K562 (cell line): ENCODE data around the gene SLC7A6. TPM values are rescaled to one million over a fixed set of nuclear protein-coding genes. Genes with fewer than 3 reads are reported as not detected.

Experiments
- ATF7 ChIP-seq: fragments of 450-650 bp; IDR thresholded peaks from 2 replicates; pipeline ENCODE4 v1.7.1; 2014; ENCODE audit warnings: mild to moderate bottlenecking, moderate library complexity
- CBFB ChIP-seq: sonication (generic); formaldehyde crosslinking; IDR thresholded peaks from 2 replicates; pipeline ENCODE4 v1.4.0; 2020; ENCODE audit warnings: mild to moderate bottlenecking, missing genetic modification reagents
- CGGBP1 ChIP-seq: fragments of 250-450 bp; sonication (Bioruptor Pico); IDR thresholded peaks from 2 replicates; pipeline ENCODE4 v1.9.0; 2021; ENCODE audit warnings: mild to moderate bottlenecking
- FOXM1 ChIP-seq, 2 experiments: fragments of 450-650 bp in 1 of 2; sonication (generic) in 1 of 2; formaldehyde crosslinking in 1 of 2; IDR thresholded peaks; 2 replicates each; pipeline versions ENCODE4 v1.6.1 to v1.9.0; 2017 to 2022; ENCODE audit warnings: low read depth in 2 of 2, mild to moderate bottlenecking in 2 of 2, missing genetic modification reagents in 1 of 2, moderate library complexity in 1 of 2
- GMEB1 ChIP-seq: fragments of 250-450 bp; sonication (Bioruptor Pico); IDR thresholded peaks from 2 replicates; pipeline ENCODE4 v1.4.0; 2020; ENCODE audit warnings: mild to moderate bottlenecking
- KLF10 ChIP-seq: fragments of 250-450 bp; sonication (Bioruptor Pico); IDR thresholded peaks from 2 replicates; pipeline ENCODE4 v1.6.1; 2021; ENCODE audit warnings: matching md5 sums
- NFYB ChIP-seq: IDR thresholded peaks from 2 replicates; pipeline ENCODE4 v1.6.1; 2011; ENCODE audit warnings: mild to moderate bottlenecking, moderate library complexity; ENCODE audit not compliant: insufficient read length; ENCODE audit errors: extremely low read depth
- RFX1 ChIP-seq: fragments of 450-650 bp; IDR thresholded peaks from 2 replicates; pipeline ENCODE4 v1.6.1; 2016; ENCODE audit warnings: mild to moderate bottlenecking, moderate library complexity
- SAFB2 ChIP-seq: fragments of 200-400 bp; formaldehyde crosslinking; IDR thresholded peaks from 2 replicates; pipeline ENCODE4 v1.6.1; 2018; ENCODE audit warnings: borderline replicate concordance, low read length, low read depth, moderate library complexity; ENCODE audit not compliant: severe bottlenecking
- SETDB1 ChIP-seq: IDR thresholded peaks from one replicate; pipeline ENCODE4 v1.6.1; 2012; ENCODE audit warnings: low read length, control low read depth, inconsistent platforms
- SLC30A9 ChIP-seq: fragments of 250-450 bp; sonication (Bioruptor Pico); IDR thresholded peaks from 2 replicates; pipeline ENCODE4 v1.8.0; 2022; ENCODE audit warnings: mild to moderate bottlenecking, moderate library complexity
- SREBF2 ChIP-seq: sonication (generic); formaldehyde crosslinking; IDR thresholded peaks from 2 replicates; pipeline ENCODE4 v1.4.0; 2020; ENCODE audit warnings: mild to moderate bottlenecking, missing genetic modification reagents
- TCF15 ChIP-seq: fragments of 250-450 bp; sonication (Bioruptor Pico); IDR thresholded peaks from 2 replicates; pipeline ENCODE4 v1.8.0; 2022; ENCODE audit warnings: moderate library complexity, mild to moderate bottlenecking, inconsistent platforms
- TEAD1 ChIP-seq, 2 experiments: fragments of 450-650 bp in 1 of 2; sonication (generic) in 1 of 2; formaldehyde crosslinking; IDR thresholded peaks; 2 replicates each; pipeline versions ENCODE4 v1.4.0 to v1.8.0; 2020 to 2022; ENCODE audit warnings: mild to moderate bottlenecking in 2 of 2, missing genetic modification reagents in 1 of 2
- U2AF1 ChIP-seq: fragments of 200-400 bp; formaldehyde crosslinking; optimal IDR thresholded peaks from 2 replicates; pipeline ENCODE3; 2017; ENCODE audit warnings: mild to moderate bottlenecking, low read depth, low read length, moderate library complexity
- ZFP36 ChIP-seq: fragments of 150-350 bp; IDR thresholded peaks from 2 replicates; pipeline ENCODE4 v1.6.1; 2018; ENCODE audit warnings: low read length, low read depth; ENCODE audit not compliant: partially characterized antibody
- ZNF12 ChIP-seq: sonication (generic); formaldehyde crosslinking; IDR thresholded peaks from 2 replicates; pipeline ENCODE4 v1.4.0; 2020; ENCODE audit warnings: mild to moderate bottlenecking, missing genetic modification reagents
- ZNF699 ChIP-seq: fragments of 250-450 bp; sonication (Bioruptor Pico); IDR thresholded peaks from 2 replicates; pipeline ENCODE4 v1.8.0; 2021; ENCODE audit warnings: mild to moderate bottlenecking, moderate library complexity; ENCODE audit not compliant: insufficient replicate concordance
- polyA plus RNA-seq, 8 experiments: library from polyadenylated mRNA; depleted of rRNA in 4 of 8; stranded (reverse) in 5 of 8; unstranded in 3 of 8; fragments of >200 nt; fragmentation: Nextera tagmentation in 2 of 8; fragmentation: Illumina TruSeq in 1 of 8; extraction: Ambion mirVana in 2 of 8; extraction: Trizol in 1 of 8; gene quantifications; 2 replicates each; pipeline versions ENCODE4 v1.2.1 to v1.2.3, GENCODE V29; 2011 to 2014; ENCODE audit warnings: inconsistent platforms in 1 of 8, missing spikeins in 1 of 8
- total RNA-seq, 7 experiments: library from RNA; depleted of rRNA in 6 of 7; stranded (reverse); fragments of >200 nt in 6 of 7; fragmentation: Illumina TruSeq in 2 of 7; extraction: Trizol in 2 of 7; gene quantifications; 2 replicates each; pipeline versions ENCODE4 v1.2.1 to v1.2.3, GENCODE V29; 2011 to 2021; ENCODE audit warnings: low replicate concordance in 1 of 7

SLC7A6 gene
- total and polyA plus RNA-seq, 9 of the 15 experiments (the other 6 are each of a cell fraction or from before 2014, with no cell fraction given): 12.6 to 60.1 (median 29.8) TPM

- TF ChIP-seq NFYB (no peak), ATF7 (peak; percentile 57; the same call in 1 of the 2 replicates), KLF10 (no peak), TCF15 (no peak), FOXM1 (IDR thresholded peaks at IDR 0.05; ENCODE audit: low read depth) (no peak), FOXM1 (CRISPR knock-in tag; IDR thresholded peaks at IDR 0.05; ENCODE audit: low read depth) (no peak), SREBF2 (CRISPR knock-in tag) (no peak; the same call in 1 of the 2 replicates), ZNF699 (no peak), TEAD1 (CRISPR knock-in tag; IDR thresholded peaks at IDR 0.05) (no peak), SETDB1 (no peak), SAFB2 (no peak), U2AF1 (no peak), ZNF12 (CRISPR knock-in tag) (no peak), RFX1 (no peak), SLC30A9 (CRISPR knock-in tag) (no peak), ZFP36 (no peak), CBFB (CRISPR knock-in tag) (no peak), GMEB1 (CRISPR knock-in tag) (peak; percentile 75), CGGBP1 (CRISPR knock-in tag) (0 out of 2 replicates have a peak, but pooled peaks have one; percentile 65)
Measured at GRCh38 chr16:68310774-68311511, 46.6 kb downstream of the SLC7A6 start, which contains the start of the genes PRMT7 and SLC7A6OS (continued).
